CD14-positive monocyte (primary cell): Measurements from ENCODE around the gene WASF2. TPM values are rescaled to one million over a fixed set of nuclear protein-coding genes. Genes with fewer than 3 reads are reported as not detected.

Source experiments
- DNase-seq, 3 donors: peaks; one replicate each; pipeline ENCODE4 v3.0.0-alpha.2; 2011 to 2022
- H2AFZ ChIP-seq: 2 replicates; pipeline ENCODE4 v1.6.0; 2012; ENCODE audit warnings: mild to moderate bottlenecking, low read depth, low read length, inconsistent platforms; ENCODE audit not compliant: insufficient read depth, poor library complexity, severe bottlenecking
- H3K27ac ChIP-seq, 2 donors: 1 replicate in 1 of 2; 2 replicates in 1 of 2; pipeline ENCODE4 v1.5.1; 2012 to 2013; ENCODE audit warnings: low read length in 2 of 2, control low read depth in 1 of 2, inconsistent platforms in 1 of 2, low read depth in 1 of 2, mild to moderate bottlenecking in 1 of 2
- H3K27me3 ChIP-seq, 2 donors: one replicate each; pipeline versions ENCODE4 v1.6.0 to v1.6.1; 2011 to 2013; ENCODE audit warnings: low read length in 2 of 2; ENCODE audit not compliant: control insufficient read depth in 2 of 2, insufficient read depth in 2 of 2
- H3K36me3 ChIP-seq, 2 donors: replicated peaks in 1 of 2; 1 replicate in 1 of 2; 2 replicates in 1 of 2; pipeline versions ENCODE4 v1.5.1 to v1.6.1; 2012 to 2013; ENCODE audit warnings: low read length in 2 of 2, control low read depth in 1 of 2, inconsistent platforms in 1 of 2, mild to moderate bottlenecking in 1 of 2; ENCODE audit not compliant: insufficient read depth in 2 of 2, control insufficient read depth in 1 of 2
- H3K4me1 ChIP-seq, 2 donors: 1 replicate in 1 of 2; 2 replicates in 1 of 2; pipeline versions ENCODE4 v1.5.1 to v1.6.1; 2012 to 2013; ENCODE audit warnings: low read length in 2 of 2, control low read depth in 1 of 2, inconsistent platforms in 1 of 2, mild to moderate bottlenecking in 1 of 2, moderate library complexity in 1 of 2; ENCODE audit not compliant: insufficient read depth in 2 of 2, control insufficient read depth in 1 of 2
- H3K4me2 ChIP-seq: replicated peaks from 2 replicates; pipeline ENCODE3; 2012; ENCODE audit warnings: low read length, moderate library complexity, mild to moderate bottlenecking; ENCODE audit not compliant: poor library complexity, severe bottlenecking; ENCODE audit errors: extremely low read depth
- H3K4me3 ChIP-seq, 3 experiments: fragments of 200-600 bp in 1 of 3; sonication (generic) in 1 of 3; replicated peaks in 1 of 3; 1 replicate in 2 of 3; 2 replicates in 1 of 3; pipeline ENCODE4 v1.5.1; 2011 to 2013; ENCODE audit warnings: low read length in 3 of 3, mild to moderate bottlenecking in 3 of 3, control low read depth in 2 of 3, low read depth in 2 of 3, inconsistent platforms in 1 of 3, moderate library complexity in 1 of 3
- H3K79me2 ChIP-seq: 2 replicates; pipeline ENCODE4 v1.6.0; 2012; ENCODE audit warnings: mild to moderate bottlenecking, control low read depth, inconsistent platforms, low read length, moderate library complexity; ENCODE audit not compliant: insufficient read depth
- H3K9ac ChIP-seq: 2 replicates; pipeline ENCODE4 v1.6.0; 2017; ENCODE audit warnings: low read length, mild to moderate bottlenecking; ENCODE audit not compliant: insufficient read depth, poor library complexity, severe bottlenecking
- H3K9me3 ChIP-seq, 2 donors: replicated peaks in 1 of 2; 1 replicate in 1 of 2; 2 replicates in 1 of 2; pipeline versions ENCODE4 v1.5.1 to v1.6.1; 2012 to 2013; ENCODE audit warnings: low read length in 2 of 2, control low read depth in 1 of 2; ENCODE audit not compliant: control insufficient read depth in 1 of 2, insufficient read depth in 1 of 2
- H4K20me1 ChIP-seq: 2 replicates; pipeline ENCODE4 v1.6.0; 2012; ENCODE audit warnings: mild to moderate bottlenecking, low read length, control low read depth, moderate library complexity; ENCODE audit not compliant: insufficient read depth
- H3K27ac Mint-ChIP-seq, 7 donors: one replicate each; pipeline ENCODE4 v1.8.0; 2020; ENCODE audit warnings: mild to moderate bottlenecking in 7 of 7, mixed read lengths in 7 of 7, moderate library complexity in 6 of 7, inconsistent platforms in 2 of 7
- H3K27me3 Mint-ChIP-seq, 3 donors: one replicate each; pipeline ENCODE4 v1.8.0; 2021 to 2022; ENCODE audit warnings: low read depth in 3 of 3, mild to moderate bottlenecking in 3 of 3, mixed read lengths in 3 of 3, moderate library complexity in 3 of 3, inconsistent platforms in 1 of 3
- H3K36me3 Mint-ChIP-seq, 2 donors: one replicate each; pipeline ENCODE4 v1.8.0; 2020; ENCODE audit warnings: mixed read lengths in 2 of 2, inconsistent platforms in 1 of 2, mild to moderate bottlenecking in 1 of 2
- H3K4me1 Mint-ChIP-seq: one replicate; pipeline ENCODE4 v1.8.0; 2020; ENCODE audit warnings: mild to moderate bottlenecking, mixed read lengths
- H3K4me3 Mint-ChIP-seq, 2 donors: one replicate each; pipeline ENCODE4 v1.8.0; 2020; ENCODE audit warnings: mild to moderate bottlenecking in 2 of 2, mixed read lengths in 2 of 2, moderate library complexity in 1 of 2
- H3K9me3 Mint-ChIP-seq, 7 donors: one replicate each; pipeline ENCODE4 v1.8.0; 2020 to 2022; ENCODE audit warnings: mixed read lengths in 7 of 7, mild to moderate bottlenecking in 6 of 7, moderate library complexity in 6 of 7, inconsistent platforms in 2 of 7
- WGBS: methylation state at CpG from one replicate; pipeline ENCODE4 v1.1.5; 2013; ENCODE audit warnings: missing lambda C conversion rate; ENCODE audit not compliant: insufficient coverage; 5-methylcytosine and 5-hydroxymethylcytosine counted together
- intact Hi-C, 2 donors: fragments of 100-400 bp; cut with micrococcal nuclease; formaldehyde crosslinking; loops; one replicate each; pipeline versions ENCODE4 v1.15.0 to v1.15.1; 2023
- polyA plus RNA-seq, 3 donors: library from polyadenylated mRNA; depleted of rRNA in 1 of 3; unstranded in 2 of 3; stranded (reverse) in 1 of 3; fragments of 300-500 nt in 2 of 3; fragments of >200 nt in 1 of 3; fragmentation: Illumina TruSeq in 2 of 3; gene quantifications; 1 replicate in 2 of 3; 2 replicates in 1 of 3; pipeline ENCODE4 v1.2.3, GENCODE V29; 2012 to 2021
- TF ChIP-seq, protein P1 (sequence below): fragments of 200-600 bp; IDR thresholded peaks from one replicate; pipeline ENCODE4 v1.8.0; 2022; ENCODE audit warnings: antibody characterized with exemption, mild to moderate bottlenecking

The WASF2 gene
- polyA plus RNA-seq, 3 donors: 53.5 to 91.6 (median 86.4) TPM

DNA sequence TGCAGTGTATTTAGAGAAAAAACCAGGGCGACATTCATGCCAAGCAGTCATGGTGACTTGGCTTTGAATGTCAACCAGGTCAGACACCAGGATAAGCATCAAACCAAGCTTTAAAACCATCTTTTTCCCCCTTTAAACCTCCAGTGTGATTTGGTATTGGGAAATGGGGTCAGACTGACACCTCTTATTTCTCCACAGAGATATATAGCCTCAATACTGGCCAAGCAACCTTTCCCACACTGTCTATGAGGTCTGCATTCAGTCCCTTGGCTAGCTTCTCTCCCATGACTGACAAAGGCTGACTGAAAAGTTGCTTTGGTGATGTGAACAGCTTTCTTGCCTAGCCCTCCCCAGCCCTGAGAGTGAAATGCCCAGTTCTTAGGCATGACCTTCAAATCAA, 75.9 kb downstream of the WASF2 start:
- peaks cover 90 to 99% of the 10 kb centered on the region in 2 donors for H3K36me3 ChIP-seq
- peaks cover 98% of the 10 kb centered on the region for H4K20me1 ChIP-seq
- TF ChIP-seq, protein P1, sequence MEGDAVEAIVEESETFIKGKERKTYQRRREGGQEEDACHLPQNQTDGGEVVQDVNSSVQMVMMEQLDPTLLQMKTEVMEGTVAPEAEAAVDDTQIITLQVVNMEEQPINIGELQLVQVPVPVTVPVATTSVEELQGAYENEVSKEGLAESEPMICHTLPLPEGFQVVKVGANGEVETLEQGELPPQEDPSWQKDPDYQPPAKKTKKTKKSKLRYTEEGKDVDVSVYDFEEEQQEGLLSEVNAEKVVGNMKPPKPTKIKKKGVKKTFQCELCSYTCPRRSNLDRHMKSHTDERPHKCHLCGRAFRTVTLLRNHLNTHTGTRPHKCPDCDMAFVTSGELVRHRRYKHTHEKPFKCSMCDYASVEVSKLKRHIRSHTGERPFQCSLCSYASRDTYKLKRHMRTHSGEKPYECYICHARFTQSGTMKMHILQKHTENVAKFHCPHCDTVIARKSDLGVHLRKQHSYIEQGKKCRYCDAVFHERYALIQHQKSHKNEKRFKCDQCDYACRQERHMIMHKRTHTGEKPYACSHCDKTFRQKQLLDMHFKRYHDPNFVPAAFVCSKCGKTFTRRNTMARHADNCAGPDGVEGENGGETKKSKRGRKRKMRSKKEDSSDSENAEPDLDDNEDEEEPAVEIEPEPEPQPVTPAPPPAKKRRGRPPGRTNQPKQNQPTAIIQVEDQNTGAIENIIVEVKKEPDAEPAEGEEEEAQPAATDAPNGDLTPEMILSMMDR: no peak
- Mint-ChIP-seq H3K27ac (peak overlapping the region in 1 of 7 donors; percentile 58), H3K4me3 (no peak overlapping the region), H3K27me3 (no peaks in the 10 kb centered on the region), H3K4me1 (peaks cover 17% of the 10 kb centered on the region), H3K36me3 (peaks cover 91 to 98% of the 10 kb centered on the region in 2 donors), H3K9me3 (no peaks in the 10 kb centered on the region)
- no CpG with 5 or more reads among the region's 1 CpG for WGBS
- H3K4me1 ChIP-seq: peaks cover 6 to 12% of the 10 kb centered on the region in 2 donors
- no peak overlapping the region for H3K9ac ChIP-seq
- H3K4me3 ChIP-seq: no peak overlapping the region
- H2AFZ ChIP-seq: no peak overlapping the region
- H3K9me3 ChIP-seq: no peaks in the 10 kb centered on the region
- H3K27ac ChIP-seq: no peak overlapping the region
- intact Hi-C loops: loop anchor here in 1 of 2 donors (10.0 kb wide), 1 partner anchor 191 kb away; the partner anchor contains the start of gene AHDC1
- no peaks in the 10 kb centered on the region for H3K27me3 ChIP-seq
- DNase-seq: no peak
- H3K4me2 ChIP-seq: no peak overlapping the region
- H3K79me2 ChIP-seq: peaks cover 67% of the 10 kb centered on the region

DNA sequence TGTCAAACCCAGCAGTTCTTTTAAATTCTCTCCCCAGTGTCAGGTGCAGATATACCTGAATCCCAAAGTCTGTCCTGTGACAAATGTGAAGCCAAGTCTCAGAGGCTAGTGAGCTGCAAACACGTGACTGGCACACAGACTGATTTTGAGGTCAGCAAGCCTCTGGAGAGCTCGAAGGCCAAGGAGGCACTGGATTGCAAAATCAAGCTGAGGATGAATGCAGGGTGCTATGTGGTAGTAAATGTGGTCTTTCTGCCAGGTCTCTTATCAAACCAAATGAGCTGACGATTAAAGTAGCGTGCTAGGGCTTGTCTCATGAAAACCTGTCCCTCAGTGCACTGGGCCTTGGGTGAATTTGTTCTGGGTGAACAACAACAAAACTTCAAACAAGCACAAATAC, 77.0 kb downstream of the WASF2 start:
- H3K27me3 Mint-ChIP-seq: no peaks in the 10 kb centered on the region
- H4K20me1 ChIP-seq: peaks cover 97% of the 10 kb centered on the region
- no peak overlapping the region for H2AFZ ChIP-seq
- H3K36me3 Mint-ChIP-seq: peaks cover 89 to 98% of the 10 kb centered on the region in 2 donors
- TF ChIP-seq, protein P1: no peak
- peaks cover 6 to 12% of the 10 kb centered on the region in 2 donors for H3K4me1 ChIP-seq
- H3K4me3 ChIP-seq: no peak overlapping the region
- peak overlapping the region in 3 of 7 donors; percentile 27 to 66 (median 56) for H3K27ac Mint-ChIP-seq
- H3K27ac ChIP-seq: peak overlapping the region in 1 of 2 donors; percentile 39
- intact Hi-C loops: loop anchor here in 1 of 2 donors (10.0 kb wide), 1 partner anchor 192 kb away; the partner anchor contains the start of gene AHDC1
- peaks cover 16% of the 10 kb centered on the region for H3K4me1 Mint-ChIP-seq
- no peaks in the 10 kb centered on the region for H3K9me3 ChIP-seq
- 61% methylated on average over 3 of the region's 4 CpGs for WGBS
- peaks cover 57% of the 10 kb centered on the region for H3K79me2 ChIP-seq
- H3K4me2 ChIP-seq: no peak overlapping the region
- H3K36me3 ChIP-seq: peaks cover 88 to 99% of the 10 kb centered on the region in 2 donors
- no peak overlapping the region for H3K9ac ChIP-seq
- no peak for DNase-seq
- no peaks in the 10 kb centered on the region for H3K9me3 Mint-ChIP-seq
- no peaks in the 10 kb centered on the region for H3K27me3 ChIP-seq
- no peak overlapping the region for H3K4me3 Mint-ChIP-seq
